Progenitor cell of endocrine pancreas (in vitro differentiated cells): ENCODE data around the gene SYNJ1. TPM values are rescaled to one million over a fixed set of nuclear protein-coding genes. Genes with fewer than 3 reads are reported as not detected.
"Not testable (repeated sequence)": the region's sequence is repeated elsewhere in the genome, so short reads cannot be mapped to it uniquely, and the experiment has no call there.

ENCODE experiments used
- DNase-seq: peaks from one replicate; pipeline ENCODE4 v3.0.0; 2021; ENCODE audit warnings: low spot score; ENCODE audit not compliant: unreplicated experiment
- H3K27ac Mint-ChIP-seq: 2 replicates; pipeline ENCODE4 v1.8.0; 2021; ENCODE audit warnings: mild to moderate bottlenecking, moderate library complexity, mixed read lengths
- H3K27me3 Mint-ChIP-seq: 2 replicates; pipeline ENCODE4 v1.8.0; 2021; ENCODE audit warnings: mixed read lengths
- H3K36me3 Mint-ChIP-seq: 2 replicates; pipeline ENCODE4 v1.8.0; 2022; ENCODE audit warnings: mixed read lengths; ENCODE audit not compliant: insufficient read depth
- H3K4me1 Mint-ChIP-seq: 2 replicates; pipeline ENCODE4 v1.8.0; 2021; ENCODE audit warnings: low read depth, mixed read lengths
- H3K4me3 Mint-ChIP-seq: 2 replicates; pipeline ENCODE4 v1.8.0; 2021; ENCODE audit warnings: low read depth, mild to moderate bottlenecking, moderate library complexity, mixed read lengths
- H3K9me3 Mint-ChIP-seq: 2 replicates; pipeline ENCODE4 v1.8.0; 2021; ENCODE audit warnings: low read depth, mixed read lengths
- long read RNA-seq: library from polyadenylated mRNA; unstranded; transcript quantifications from one replicate; pipeline ENCODE4 v2.0.0, GENCODE V29; 2020
- total RNA-seq: library from RNA; stranded (reverse); gene quantifications from 2 replicates; pipeline ENCODE4 v1.2.1, GENCODE V29; 2021
- TF ChIP-seq, protein P1 (sequence below): fragments of 200-600 bp; sonication (generic); IDR thresholded peaks from one replicate; pipeline ENCODE4 v1.5.0; 2021; ENCODE audit warnings: antibody characterized with exemption, mild to moderate bottlenecking; ENCODE audit not compliant: unreplicated experiment

The SYNJ1 gene, protein sequence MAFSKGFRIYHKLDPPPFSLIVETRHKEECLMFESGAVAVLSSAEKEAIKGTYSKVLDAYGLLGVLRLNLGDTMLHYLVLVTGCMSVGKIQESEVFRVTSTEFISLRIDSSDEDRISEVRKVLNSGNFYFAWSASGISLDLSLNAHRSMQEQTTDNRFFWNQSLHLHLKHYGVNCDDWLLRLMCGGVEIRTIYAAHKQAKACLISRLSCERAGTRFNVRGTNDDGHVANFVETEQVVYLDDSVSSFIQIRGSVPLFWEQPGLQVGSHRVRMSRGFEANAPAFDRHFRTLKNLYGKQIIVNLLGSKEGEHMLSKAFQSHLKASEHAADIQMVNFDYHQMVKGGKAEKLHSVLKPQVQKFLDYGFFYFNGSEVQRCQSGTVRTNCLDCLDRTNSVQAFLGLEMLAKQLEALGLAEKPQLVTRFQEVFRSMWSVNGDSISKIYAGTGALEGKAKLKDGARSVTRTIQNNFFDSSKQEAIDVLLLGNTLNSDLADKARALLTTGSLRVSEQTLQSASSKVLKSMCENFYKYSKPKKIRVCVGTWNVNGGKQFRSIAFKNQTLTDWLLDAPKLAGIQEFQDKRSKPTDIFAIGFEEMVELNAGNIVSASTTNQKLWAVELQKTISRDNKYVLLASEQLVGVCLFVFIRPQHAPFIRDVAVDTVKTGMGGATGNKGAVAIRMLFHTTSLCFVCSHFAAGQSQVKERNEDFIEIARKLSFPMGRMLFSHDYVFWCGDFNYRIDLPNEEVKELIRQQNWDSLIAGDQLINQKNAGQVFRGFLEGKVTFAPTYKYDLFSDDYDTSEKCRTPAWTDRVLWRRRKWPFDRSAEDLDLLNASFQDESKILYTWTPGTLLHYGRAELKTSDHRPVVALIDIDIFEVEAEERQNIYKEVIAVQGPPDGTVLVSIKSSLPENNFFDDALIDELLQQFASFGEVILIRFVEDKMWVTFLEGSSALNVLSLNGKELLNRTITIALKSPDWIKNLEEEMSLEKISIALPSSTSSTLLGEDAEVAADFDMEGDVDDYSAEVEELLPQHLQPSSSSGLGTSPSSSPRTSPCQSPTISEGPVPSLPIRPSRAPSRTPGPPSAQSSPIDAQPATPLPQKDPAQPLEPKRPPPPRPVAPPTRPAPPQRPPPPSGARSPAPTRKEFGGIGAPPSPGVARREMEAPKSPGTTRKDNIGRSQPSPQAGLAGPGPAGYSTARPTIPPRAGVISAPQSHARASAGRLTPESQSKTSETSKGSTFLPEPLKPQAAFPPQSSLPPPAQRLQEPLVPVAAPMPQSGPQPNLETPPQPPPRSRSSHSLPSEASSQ (N-terminal part only)
- total RNA-seq, result 9.5 and 10.1 TPM in 2 replicates
- long read RNA-seq, partial matches to known transcripts, result 8 of 10 reads
- long read RNA-seq, other reads (novel, unspliced or antisense), result 1 of 10 reads

DNA sequence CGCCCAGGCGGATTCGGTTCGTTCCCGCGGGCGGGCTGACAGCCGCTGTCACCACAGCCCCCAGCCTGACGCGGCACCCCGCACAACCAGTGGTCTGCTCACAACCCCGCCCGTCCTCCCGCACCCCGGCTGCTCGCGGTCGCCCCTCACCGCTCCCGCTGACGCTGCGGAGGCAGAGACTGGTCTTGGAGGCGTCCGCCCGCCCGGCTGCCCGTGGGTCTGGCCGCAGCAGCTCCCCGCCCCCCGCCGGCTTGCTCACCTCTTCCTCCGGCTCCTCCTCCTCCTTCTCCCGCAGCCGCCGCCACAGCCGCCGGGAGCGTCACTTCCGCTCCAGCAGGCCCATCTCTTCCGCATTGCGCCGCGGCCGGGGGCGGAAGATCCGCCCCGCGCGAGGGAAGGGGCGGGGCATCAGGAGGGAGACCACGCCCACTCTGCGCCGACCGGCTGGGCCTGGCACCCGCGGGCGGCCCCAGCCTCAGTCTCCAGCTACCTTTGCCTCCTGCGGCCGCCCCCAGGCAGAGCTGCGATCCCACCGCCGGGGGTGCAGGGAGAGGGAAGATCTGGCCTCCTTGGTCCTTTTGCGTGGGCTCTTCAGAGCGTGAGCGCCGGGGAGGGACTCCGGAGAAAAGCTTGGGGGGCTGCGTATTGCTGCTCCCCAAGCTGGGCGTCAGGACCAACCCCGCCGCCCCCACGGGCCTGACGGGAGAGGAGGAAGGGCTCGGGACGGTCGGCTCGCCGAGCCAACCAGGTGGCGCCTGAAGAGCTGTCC, at the start of gene SYNJ1:
TSS of gene SYNJ1 (minus strand) at position 327 of the 769 bp plus-strand sequence. CDS start 1,118 bp downstream, outside the sequence.
- TF ChIP-seq, protein P1, sequence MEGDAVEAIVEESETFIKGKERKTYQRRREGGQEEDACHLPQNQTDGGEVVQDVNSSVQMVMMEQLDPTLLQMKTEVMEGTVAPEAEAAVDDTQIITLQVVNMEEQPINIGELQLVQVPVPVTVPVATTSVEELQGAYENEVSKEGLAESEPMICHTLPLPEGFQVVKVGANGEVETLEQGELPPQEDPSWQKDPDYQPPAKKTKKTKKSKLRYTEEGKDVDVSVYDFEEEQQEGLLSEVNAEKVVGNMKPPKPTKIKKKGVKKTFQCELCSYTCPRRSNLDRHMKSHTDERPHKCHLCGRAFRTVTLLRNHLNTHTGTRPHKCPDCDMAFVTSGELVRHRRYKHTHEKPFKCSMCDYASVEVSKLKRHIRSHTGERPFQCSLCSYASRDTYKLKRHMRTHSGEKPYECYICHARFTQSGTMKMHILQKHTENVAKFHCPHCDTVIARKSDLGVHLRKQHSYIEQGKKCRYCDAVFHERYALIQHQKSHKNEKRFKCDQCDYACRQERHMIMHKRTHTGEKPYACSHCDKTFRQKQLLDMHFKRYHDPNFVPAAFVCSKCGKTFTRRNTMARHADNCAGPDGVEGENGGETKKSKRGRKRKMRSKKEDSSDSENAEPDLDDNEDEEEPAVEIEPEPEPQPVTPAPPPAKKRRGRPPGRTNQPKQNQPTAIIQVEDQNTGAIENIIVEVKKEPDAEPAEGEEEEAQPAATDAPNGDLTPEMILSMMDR, result no peak
- H3K4me1 Mint-ChIP-seq, result peaks cover 12% of the 10 kb centered on the region
- H3K27me3 Mint-ChIP-seq, result no peaks in the 10 kb centered on the region
- H3K27ac Mint-ChIP-seq, result peak within 1 kb of the TSS; percentile 93
- no peaks in the 10 kb centered on the region for H3K9me3 Mint-ChIP-seq
- H3K36me3 Mint-ChIP-seq, result no peaks in the 10 kb centered on the region
- peak; percentile 89 for DNase-seq
- H3K4me3 Mint-ChIP-seq, result peak within 1 kb of the TSS; percentile 98

DNA sequence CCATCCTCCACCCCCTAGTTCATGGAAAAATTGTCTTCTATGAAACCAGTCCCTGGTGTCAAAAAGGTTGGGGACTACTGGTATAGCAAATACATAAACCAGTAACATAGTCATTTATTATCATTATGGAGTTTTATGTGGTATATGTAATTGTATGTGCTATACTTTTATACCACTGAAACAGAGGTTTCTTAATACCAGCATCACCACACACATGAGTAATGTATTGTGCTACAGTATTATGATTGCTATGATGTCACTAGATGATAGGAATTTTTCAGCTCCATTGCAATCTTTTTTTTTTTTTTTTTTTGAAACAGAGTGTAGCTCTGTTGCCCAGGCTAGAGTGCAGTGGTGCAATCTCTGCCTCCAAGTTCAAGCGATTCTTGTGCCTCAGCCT, 49.5 kb upstream of the SYNJ1 start:
- peaks cover 6% of the 10 kb centered on the region for H3K4me1 Mint-ChIP-seq
- H3K4me3 Mint-ChIP-seq, result no peak overlapping the region
- TF ChIP-seq, protein P1, result no peak
- H3K9me3 Mint-ChIP-seq, result no peaks in the 10 kb centered on the region
- H3K27ac Mint-ChIP-seq, result no peak overlapping the region
- H3K27me3 Mint-ChIP-seq, result no peaks in the 10 kb centered on the region
- DNase-seq, result no peak
- H3K36me3 Mint-ChIP-seq, result peaks cover 1% of the 10 kb centered on the region

DNA sequence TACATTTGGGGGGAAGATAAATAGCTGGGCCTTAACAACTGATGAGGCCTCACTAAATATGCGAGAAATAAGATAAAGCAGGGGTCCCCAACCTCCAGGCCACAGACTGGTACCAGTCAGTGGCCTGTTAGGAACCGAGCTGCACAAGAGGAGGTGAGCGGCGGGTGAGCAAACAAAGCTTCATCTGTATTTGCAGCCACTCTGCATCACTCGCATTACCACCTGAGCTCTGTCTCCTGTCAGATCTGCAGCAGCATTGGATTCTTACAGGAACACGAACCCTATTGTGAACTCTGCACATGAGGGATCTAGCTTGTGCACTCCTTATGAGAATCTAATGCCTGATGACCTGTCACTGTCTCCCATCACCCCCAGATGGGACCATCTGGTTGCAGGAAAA, 48.9 kb upstream of the SYNJ1 start:
- H3K4me3 Mint-ChIP-seq, result no peak overlapping the region
- H3K36me3 Mint-ChIP-seq, result peaks cover 1% of the 10 kb centered on the region
- H3K27me3 Mint-ChIP-seq, result no peaks in the 10 kb centered on the region
- H3K27ac Mint-ChIP-seq, result no peak overlapping the region
- no peak for DNase-seq
- TF ChIP-seq, protein P1, result no peak
- peaks cover 9% of the 10 kb centered on the region for H3K4me1 Mint-ChIP-seq
- H3K9me3 Mint-ChIP-seq, result no peaks in the 10 kb centered on the region

DNA sequence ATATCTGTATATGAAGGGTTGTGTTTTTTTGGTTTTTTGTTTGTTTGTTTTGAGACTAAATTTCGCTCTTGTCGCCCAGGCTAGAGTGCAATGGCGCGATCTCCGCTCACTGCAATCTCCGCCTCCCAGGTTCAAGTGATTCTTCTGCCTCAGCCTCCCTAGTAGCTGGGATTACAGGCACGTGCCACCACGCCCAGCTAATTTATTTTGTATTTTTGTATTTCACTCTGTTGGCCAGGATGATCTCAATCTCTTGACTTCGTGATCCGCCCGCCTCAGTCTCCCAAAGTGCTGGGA, 45.2 kb upstream of the SYNJ1 start:
- Mint-ChIP-seq H3K4me1 (peaks cover 33% of the 10 kb centered on the region), H3K4me3 (peak overlapping the region; percentile 91), H3K27ac (peak overlapping the region; percentile 98)
- not testable (repeated sequence) for DNase-seq, H3K36me3 Mint-ChIP-seq, H3K9me3 Mint-ChIP-seq, H3K27me3 Mint-ChIP-seq
